K562 (cell line): ENCODE results near the gene TCF19. TPM values are rescaled to one million over a fixed set of nuclear protein-coding genes. Genes with fewer than 3 reads are reported as not detected.

ENCODE experiments used
- ATAC-seq: fragments of 200-7000 bp; cut with Tn5 transposase; 3 replicates; pipeline ENCODE4 v1.9.1; 2020; ENCODE audit warnings: moderate library complexity
- BruUV-seq: library from RNA; stranded (reverse); fragments of 400-500 nt; replicated peaks from 2 replicates; lab custom pipeline; 2021; lab: Mats Ljungman, UMichigan
- CTCF ChIA-PET: fragments of 300-600 bp; formaldehyde crosslinking; extraction: SDS; loops from one replicate; lab custom pipeline; 2021; ENCODE audit warnings: low intra/inter-chr PET ratio; lab: Yijun Ruan, JAX
- POLR2A ChIA-PET: fragments of 300-600, 350-650 bp; sonication (Branson Sonifier 250); formaldehyde crosslinking; extraction: SDS; loops from one replicate; lab custom pipeline; 2021; ENCODE audit warnings: antibody characterized with exemption, inconsistent platforms; lab: Yijun Ruan, JAX
- DNase-seq, 4 experiments: peaks; one replicate each; pipeline versions ENCODE4 v3.0.0 to v3.0.0-alpha.2; 2011 to 2018; ENCODE audit warnings: low spot score in 3 of 4, mixed read lengths in 3 of 4; ENCODE audit errors: extremely low read depth in 1 of 4
- FAIRE-seq: peaks from 2 replicates; lab custom pipeline; 2011; peaks lifted over from hg19 to GRCh38; lab: Jason Lieb, UNC
- H2AFZ ChIP-seq: 2 replicates; pipeline ENCODE4 v1.6.0; 2011; ENCODE audit warnings: low read depth, low read length, control low read depth, inconsistent platforms
- H3K27ac ChIP-seq: fragments of 200-600 bp; 3 replicates; pipeline ENCODE4 v1.8.0; 2011; ENCODE audit warnings: low read depth, mild to moderate bottlenecking, control low read depth, inconsistent platforms, low read length, moderate library complexity, mixed read lengths; ENCODE audit errors: extremely low read depth
- H3K27me3 ChIP-seq, 2 experiments: fragments of 300-600 bp in 1 of 2; 2 replicates in 1 of 2; 3 replicates in 1 of 2; pipeline versions ENCODE4 v1.6.0 to v1.8.0; 2011; ENCODE audit warnings: inconsistent platforms in 2 of 2, low read length in 2 of 2, mild to moderate bottlenecking in 1 of 2, mixed read lengths in 1 of 2, moderate library complexity in 1 of 2; ENCODE audit not compliant: control insufficient read depth in 2 of 2, insufficient read depth in 2 of 2
- H3K36me3 ChIP-seq: fragments of 300-600 bp; 3 replicates; pipeline ENCODE4 v1.8.0; 2011; ENCODE audit warnings: mild to moderate bottlenecking, low read length, inconsistent platforms; ENCODE audit not compliant: control insufficient read depth, insufficient read depth
- H3K4me1 ChIP-seq, 2 experiments: fragments of 200-600 bp in 1 of 2; replicated peaks in 1 of 2; 2 replicates in 1 of 2; 3 replicates in 1 of 2; pipeline versions ENCODE4 v1.5.1 to v1.8.0; 2011; ENCODE audit warnings: inconsistent platforms in 2 of 2, low read length in 2 of 2, mild to moderate bottlenecking in 1 of 2, mixed read lengths in 1 of 2, moderate library complexity in 1 of 2; ENCODE audit not compliant: control insufficient read depth in 2 of 2, insufficient read depth in 2 of 2
- H3K4me2 ChIP-seq: 2 replicates; pipeline ENCODE4 v1.6.1; 2011; ENCODE audit warnings: low read length, control low read depth, inconsistent platforms, mixed read lengths; ENCODE audit not compliant: insufficient read depth
- H3K4me3 ChIP-seq: fragments of 200-600 bp; sonication (generic), shearing (Covaris generic); 2 replicates; pipeline ENCODE4 v1.5.1; 2016; ENCODE audit warnings: control low read depth, inconsistent platforms
- H3K79me2 ChIP-seq: fragments of 200-600 bp; 3 replicates; pipeline ENCODE4 v1.8.0; 2011; ENCODE audit warnings: low read length, inconsistent platforms; ENCODE audit not compliant: control insufficient read depth, insufficient read depth
- H3K9ac ChIP-seq, 2 experiments: 2 replicates each; pipeline versions ENCODE4 v1.6.0 to v1.6.1; 2011; ENCODE audit warnings: low read depth in 2 of 2, low read length in 2 of 2, control low read depth in 1 of 2, inconsistent platforms in 1 of 2, mild to moderate bottlenecking in 1 of 2, mixed read lengths in 1 of 2; ENCODE audit not compliant: insufficient read depth in 1 of 2
- H3K9me1 ChIP-seq: one replicate; pipeline ENCODE4 v1.6.0; 2011; ENCODE audit warnings: inconsistent platforms, mild to moderate bottlenecking, low read length, moderate library complexity; ENCODE audit not compliant: control insufficient read depth, insufficient read depth
- H3K9me3 ChIP-seq: replicated peaks from 2 replicates; pipeline ENCODE4 v1.5.1; 2011; ENCODE audit warnings: low read depth, low read length, inconsistent platforms; ENCODE audit not compliant: control insufficient read depth, insufficient read depth
- H4K20me1 ChIP-seq: replicated peaks from 2 replicates; pipeline ENCODE4 v1.6.1; 2011; ENCODE audit warnings: low read length, inconsistent platforms, mixed read lengths; ENCODE audit not compliant: control insufficient read depth, insufficient read depth
- ASH1L ChIP-seq: fragments of 450-650 bp; IDR thresholded peaks from 2 replicates; pipeline ENCODE4 v1.6.1; 2018; ENCODE audit warnings: borderline replicate concordance, mild to moderate bottlenecking, low read depth; ENCODE audit not compliant: partially characterized antibody
- CBX5 ChIP-seq: IDR thresholded peaks from 2 replicates; pipeline ENCODE4 v1.6.1; 2014; ENCODE audit warnings: low read depth, borderline replicate concordance
- ETV5 ChIP-seq: sonication (generic); formaldehyde crosslinking; IDR thresholded peaks from 2 replicates; pipeline ENCODE4 v1.4.0; 2020; ENCODE audit warnings: low read depth, mild to moderate bottlenecking, missing genetic modification reagents
- KDM5B ChIP-seq: fragments of 200-600 bp; sonication (generic); IDR thresholded peaks from 2 replicates; pipeline ENCODE4 v1.6.1; 2012; ENCODE audit warnings: low read depth, mild to moderate bottlenecking, moderate library complexity, low read length, control low read depth, inconsistent platforms; ENCODE audit not compliant: insufficient replicate concordance
- KLF13 ChIP-seq: fragments of 450-650 bp; IDR thresholded peaks from 2 replicates; pipeline ENCODE4 v1.6.1; 2016; ENCODE audit warnings: missing genetic modification characterization, low read depth, mild to moderate bottlenecking, missing compliant biosample characterization, moderate library complexity, borderline replicate concordance
- MAFF ChIP-seq: IDR thresholded peaks from 2 replicates; pipeline ENCODE4 v1.6.1; 2012; ENCODE audit warnings: low read length, improper control_type of control experiment
- WGBS: fragments of 100-300 bp; shearing (Covaris generic); methylation state at CpG from one replicate; pipeline ENCODE4 v1.1.6; 2016; ENCODE audit warnings: low coverage, mixed read lengths; ENCODE audit not compliant: insufficient coverage; ENCODE audit errors: missing lambda C conversion rate; 5-methylcytosine and 5-hydroxymethylcytosine counted together
- in situ Hi-C: fragments of 300-500 bp; cut with MboI; formaldehyde crosslinking; loops from 4 replicates; pipeline ENCODE4 v1.15.0; 2018; ENCODE audit warnings: inconsistent platforms, mixed read lengths
- intact Hi-C: fragments of 100-400 bp; cut with micrococcal nuclease; formaldehyde crosslinking; loops from 2 replicates; pipeline ENCODE4 v1.14.2; 2022
- polyA plus RNA-seq, 8 experiments: library from polyadenylated mRNA; depleted of rRNA in 4 of 8; stranded (reverse) in 5 of 8; unstranded in 3 of 8; fragments of >200 nt; fragmentation: Nextera tagmentation in 2 of 8; fragmentation: Illumina TruSeq in 1 of 8; extraction: Ambion mirVana in 2 of 8; extraction: Trizol in 1 of 8; gene quantifications; 2 replicates each; pipeline versions ENCODE4 v1.2.1 to v1.2.3, GENCODE V29; 2011 to 2014; ENCODE audit warnings: inconsistent platforms in 1 of 8, missing spikeins in 1 of 8
- total RNA-seq, 7 experiments: library from RNA; depleted of rRNA in 6 of 7; stranded (reverse); fragments of >200 nt in 6 of 7; fragmentation: Illumina TruSeq in 2 of 7; extraction: Trizol in 2 of 7; gene quantifications; 2 replicates each; pipeline versions ENCODE4 v1.2.1 to v1.2.3, GENCODE V29; 2011 to 2021; ENCODE audit warnings: low replicate concordance in 1 of 7

The TCF19 gene
- total and polyA plus RNA-seq, 9 of the 15 experiments (the other 6 are each of a cell fraction or from before 2014, with no cell fraction given) = 4.2 to 42.5 (median 25.7) TPM

- Histone ChIP-seq H3K36me3 (peaks cover 15% of the 10 kb centered on the region; the same call in 2 of the 3 replicates), H3K4me1 (peaks cover 10 to 24% of the 10 kb centered on the region in 2 experiments; a peak in 4 of 5 replicates), H3K4me3 (no peak overlapping the region), H2AFZ (no peak overlapping the region), H4K20me1 (no peaks in the 10 kb centered on the region; the same call in 1 of the 2 replicates), H3K27me3 (no peaks in the 10 kb centered on the region), H3K79me2 (no peaks in the 10 kb centered on the region), H3K9ac (no peak overlapping the region), H3K9me1 (no peaks in the 10 kb centered on the region), H3K27ac (no peak overlapping the region), H3K4me2 (no peak overlapping the region), H3K9me3 (no peaks in the 10 kb centered on the region)
- TF ChIP-seq KDM5B = no peak
- in situ Hi-C loops = no loop called here
- BruUV-seq = no TSS peak
- WGBS = 19% methylated on average over 5 of the region's 5 CpGs
- ATAC-seq = no peak
- ChIA-PET POLR2A (interaction anchor here (0.6 kb wide), 1 partner anchor 216 kb away, joined by 3 read pairs; no protein-coding TSS in a partner anchor), CTCF (no interaction called here)
- no peak for FAIRE-seq
- intact Hi-C loops = no loop called here
- no peak for DNase-seq
Measured at GRCh38 chr6:31165986-31166385, 7.6 kb downstream of the TCF19 start.

GRCh38 chr6:31168606-31169005 is 10.2 kb downstream of the TCF19 start:
- peaks cover 17 to 25% of the 10 kb centered on the region in 2 experiments for H3K4me1 ChIP-seq
- 0 out of 2 replicates have a peak overlapping the region, but pooled peaks have one; percentile 64 for H2AFZ ChIP-seq
- ChIA-PET CTCF (no interaction called here), POLR2A (interaction anchor here (0.6 to 2.0 kb wide), 8 partner anchors 10 to 456 kb away, joined by 3 to 7 read pairs (median 4); partner anchors contain the start of genes MICA and TCF19)
- no peaks in the 10 kb centered on the region for H3K27me3 ChIP-seq
- in situ Hi-C loops = no loop called here
- FAIRE-seq (peak; percentile 56), DNase-seq (no peak), ATAC-seq (no peak)
- intact Hi-C loops = no loop called here
- no peaks in the 10 kb centered on the region for H3K79me2 ChIP-seq
- no peak for TF ChIP-seq KLF13
- TF ChIP-seq MAFF = no peak
- TF ChIP-seq ETV5 (CRISPR knock-in tag) = no peak
- TF ChIP-seq CBX5 = no peak
- TF ChIP-seq ASH1L = no peak
- H4K20me1 ChIP-seq = no peaks in the 10 kb centered on the region
- H3K4me2 ChIP-seq = no peak overlapping the region
- no peaks in the 10 kb centered on the region for H3K36me3 ChIP-seq
- no peaks in the 10 kb centered on the region for H3K9me3 ChIP-seq
- no peak overlapping the region for H3K27ac ChIP-seq
- no peak overlapping the region for H3K4me3 ChIP-seq
- WGBS = 80% methylated on average over 3 of the region's 3 CpGs
- H3K9me1 ChIP-seq = no peaks in the 10 kb centered on the region
- no peak overlapping the region for H3K9ac ChIP-seq
- BruUV-seq = no TSS peak
